SJCRH30 (cell line): Measurements from ENCODE around the gene SIM1. TPM values are rescaled to one million over a fixed set of nuclear protein-coding genes. Genes with fewer than 3 reads are reported as not detected.

ENCODE experiments used
- DNase-seq, 2 experiments: peaks; one replicate each; pipeline ENCODE4 v3.0.0-alpha.2; 2015 to 2020
- H3K27ac ChIP-seq: fragments of 250-450 bp; sonication (Bioruptor Pico); 2 replicates; pipeline ENCODE4 v1.5.1; 2020; ENCODE audit warnings: mild to moderate bottlenecking, moderate library complexity
- H3K27me3 ChIP-seq: fragments of 250-450 bp; sonication (Bioruptor Pico); 2 replicates; pipeline ENCODE4 v1.5.1; 2020; ENCODE audit warnings: mild to moderate bottlenecking, moderate library complexity
- H3K36me3 ChIP-seq: fragments of 250-450 bp; sonication (Bioruptor Pico); 2 replicates; pipeline ENCODE4 v1.5.1; 2020; ENCODE audit warnings: mild to moderate bottlenecking, moderate library complexity
- H3K4me1 ChIP-seq: fragments of 250-450 bp; sonication (Bioruptor Pico); 2 replicates; pipeline ENCODE4 v1.5.1; 2020; ENCODE audit warnings: mild to moderate bottlenecking, moderate library complexity
- H3K4me3 ChIP-seq: fragments of 250-450 bp; sonication (Bioruptor Pico); 2 replicates; pipeline ENCODE4 v1.5.1; 2020; ENCODE audit warnings: mild to moderate bottlenecking, moderate library complexity
- H3K9me3 ChIP-seq: fragments of 250-450 bp; sonication (Bioruptor Pico); replicated peaks from 2 replicates; pipeline ENCODE4 v1.5.1; 2020; ENCODE audit warnings: mild to moderate bottlenecking, moderate library complexity
- total RNA-seq: library from RNA; depleted of rRNA; stranded (reverse); fragments of >200 nt; shearing (Covaris generic); gene quantifications from 2 replicates; pipeline ENCODE4 v1.2.3, GENCODE V29; 2014

The SIM1 gene
- total RNA-seq, 1 experiment from 2014 or later = 1.2 TPM

DNA sequence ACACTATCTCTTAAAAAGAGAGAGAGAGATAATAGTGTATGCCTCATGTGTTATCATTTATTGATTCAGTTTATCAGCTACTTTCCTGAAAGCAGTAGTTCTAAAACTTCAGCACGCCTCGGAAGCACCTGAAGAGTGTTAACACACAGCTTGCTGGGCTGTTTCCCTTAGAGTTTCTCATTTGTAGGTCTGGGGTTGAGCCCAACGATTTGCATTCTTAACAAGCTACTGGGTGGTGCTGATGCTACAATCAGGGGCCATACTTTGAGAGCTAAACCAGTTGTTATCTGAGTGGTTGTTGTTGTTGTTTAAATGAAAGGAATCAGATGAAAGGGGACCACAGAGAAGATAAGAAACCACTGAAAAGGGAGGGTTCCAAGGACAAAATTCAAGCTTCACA lies 32.6 kb downstream of the SIM1 start:
- no peaks in the 10 kb centered on the region for H3K27me3 ChIP-seq
- peaks cover 13% of the 10 kb centered on the region for H3K4me1 ChIP-seq
- no peaks in the 10 kb centered on the region; the same call in 1 of the 2 replicates for H3K36me3 ChIP-seq
- H3K27ac ChIP-seq = no peak overlapping the region
- no peak for DNase-seq
- H3K4me3 ChIP-seq = no peak overlapping the region
- no peaks in the 10 kb centered on the region; the same call in 1 of the 2 replicates for H3K9me3 ChIP-seq

DNA sequence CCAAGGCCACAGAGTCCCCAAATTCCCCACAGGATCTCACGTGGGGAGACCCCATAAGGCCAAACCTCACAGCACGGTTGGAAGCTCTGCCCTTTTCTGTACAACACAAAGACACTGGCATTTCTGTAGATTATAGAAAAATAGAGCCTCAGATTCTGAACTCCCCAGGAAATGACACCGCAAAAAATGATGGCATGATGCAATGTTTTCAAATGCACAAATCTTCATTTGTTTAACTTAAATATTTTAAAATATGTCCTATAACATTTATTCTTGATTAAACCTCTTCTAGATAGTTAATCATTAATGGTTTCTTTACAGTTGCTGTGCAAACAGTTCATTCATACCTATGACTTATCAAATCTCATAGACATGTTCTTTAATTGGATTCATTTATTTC lies 33.8 kb downstream of the SIM1 start:
- no peak overlapping the region for H3K4me3 ChIP-seq
- H3K27ac ChIP-seq = no peak overlapping the region
- H3K9me3 ChIP-seq = no peaks in the 10 kb centered on the region; the same call in 1 of the 2 replicates
- H3K27me3 ChIP-seq = no peaks in the 10 kb centered on the region
- H3K4me1 ChIP-seq = peaks cover 21% of the 10 kb centered on the region
- no peaks in the 10 kb centered on the region; the same call in 1 of the 2 replicates for H3K36me3 ChIP-seq
- DNase-seq = no peak

DNA sequence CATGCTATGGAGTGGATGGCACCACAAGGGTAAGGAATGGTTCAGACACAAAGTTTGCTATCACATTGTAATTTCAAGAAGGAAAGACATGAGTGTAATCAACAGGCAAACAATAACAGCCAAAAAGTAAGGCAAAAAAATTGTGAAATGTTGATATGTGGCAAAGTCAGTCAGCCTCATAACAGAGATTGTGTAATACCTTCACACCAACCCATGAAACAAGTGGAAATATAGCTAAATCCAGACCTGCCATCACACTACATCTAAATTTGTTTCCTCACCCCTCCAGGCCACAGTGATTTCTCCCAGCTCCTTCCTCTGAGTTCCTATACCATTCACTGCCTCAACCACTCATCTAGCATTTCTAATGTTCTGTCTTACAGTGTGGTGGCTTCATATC lies 37.3 kb downstream of the SIM1 start:
- no peaks in the 10 kb centered on the region for H3K27me3 ChIP-seq
- H3K9me3 ChIP-seq = no peaks in the 10 kb centered on the region
- peak overlapping the region; percentile 51 for H3K4me3 ChIP-seq
- no peaks in the 10 kb centered on the region for H3K36me3 ChIP-seq
- DNase-seq = peak in 1 of 2 experiments; percentile 41
- H3K27ac ChIP-seq = peak overlapping the region; percentile 82
- H3K4me1 ChIP-seq = peaks cover 25% of the 10 kb centered on the region

- peak; percentile 56 to 82 for DNase-seq
- Histone ChIP-seq H3K4me1 (peaks cover 26% of the 10 kb centered on the region), H3K36me3 (no peaks in the 10 kb centered on the region), H3K27me3 (no peaks in the 10 kb centered on the region), H3K27ac (peak overlapping the region; percentile 82), H3K4me3 (peak overlapping the region; percentile 51), H3K9me3 (no peaks in the 10 kb centered on the region)
Measured at GRCh38 chr6:100426744-100427338, 37.9 kb downstream of the SIM1 start.

- H3K4me3 ChIP-seq = peak overlapping the region; percentile 51
- peak; percentile 50 to 56 for DNase-seq
Measured at GRCh38 chr6:100426241-100426640, 38.5 kb downstream of the SIM1 start.

GRCh38 chr6:100420711-100421110 lies 44.0 kb downstream of the SIM1 start:
- no peaks in the 10 kb centered on the region for H3K36me3 ChIP-seq
- no peak overlapping the region for H3K4me3 ChIP-seq
- H3K27ac ChIP-seq = no peak overlapping the region
- H3K4me1 ChIP-seq = peaks cover 2% of the 10 kb centered on the region; the same call in 1 of the 2 replicates
- no peak for DNase-seq
- no peaks in the 10 kb centered on the region for H3K9me3 ChIP-seq
- no peaks in the 10 kb centered on the region for H3K27me3 ChIP-seq

More at GRCh38 chr6:100426241-100426640, 38.5 kb downstream of the SIM1 start:
- Histone ChIP-seq H3K27me3 (no peaks in the 10 kb centered on the region), H3K9me3 (no peaks in the 10 kb centered on the region), H3K4me1 (peaks cover 26% of the 10 kb centered on the region), H3K27ac (peak overlapping the region; percentile 82), H3K36me3 (no peaks in the 10 kb centered on the region)

DNA sequence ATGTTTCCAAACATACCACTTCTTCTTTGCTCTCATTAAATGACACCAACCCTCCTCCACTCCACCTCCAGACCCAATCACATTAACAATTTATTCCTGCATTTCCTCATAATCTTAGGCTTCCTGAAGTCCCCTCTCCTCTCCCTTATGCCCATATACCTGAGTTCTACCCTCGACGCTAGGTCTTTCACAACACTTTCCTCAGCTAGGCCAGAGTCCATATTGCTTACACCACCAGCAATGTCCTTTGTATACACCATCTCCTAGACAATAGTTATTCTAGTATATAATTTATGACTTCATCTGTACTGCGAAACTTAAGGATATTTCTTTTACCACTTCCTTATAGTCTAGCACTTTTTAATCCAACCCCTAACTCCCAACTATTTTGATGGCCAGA lies 47.7 kb downstream of the SIM1 start:
- Histone ChIP-seq H3K36me3 (no peaks in the 10 kb centered on the region), H3K27me3 (no peaks in the 10 kb centered on the region), H3K4me1 (no peaks in the 10 kb centered on the region), H3K27ac (no peak overlapping the region), H3K4me3 (no peak overlapping the region), H3K9me3 (no peaks in the 10 kb centered on the region)
- DNase-seq = no peak

- Histone ChIP-seq H3K4me3 (no peak overlapping the region), H3K9me3 (no peaks in the 10 kb centered on the region), H3K27ac (no peak overlapping the region), H3K27me3 (no peaks in the 10 kb centered on the region), H3K4me1 (no peaks in the 10 kb centered on the region), H3K36me3 (no peaks in the 10 kb centered on the region)
- no peak for DNase-seq
Measured at GRCh38 chr6:100415768-100416167, 49.0 kb downstream of the SIM1 start.

- no peak for DNase-seq
- Histone ChIP-seq H3K4me3 (no peak overlapping the region), H3K4me1 (no peaks in the 10 kb centered on the region), H3K27me3 (no peaks in the 10 kb centered on the region), H3K36me3 (no peaks in the 10 kb centered on the region), H3K27ac (no peak overlapping the region), H3K9me3 (no peaks in the 10 kb centered on the region)
Measured at GRCh38 chr6:100412872-100413271, 51.8 kb downstream of the SIM1 start.

DNA sequence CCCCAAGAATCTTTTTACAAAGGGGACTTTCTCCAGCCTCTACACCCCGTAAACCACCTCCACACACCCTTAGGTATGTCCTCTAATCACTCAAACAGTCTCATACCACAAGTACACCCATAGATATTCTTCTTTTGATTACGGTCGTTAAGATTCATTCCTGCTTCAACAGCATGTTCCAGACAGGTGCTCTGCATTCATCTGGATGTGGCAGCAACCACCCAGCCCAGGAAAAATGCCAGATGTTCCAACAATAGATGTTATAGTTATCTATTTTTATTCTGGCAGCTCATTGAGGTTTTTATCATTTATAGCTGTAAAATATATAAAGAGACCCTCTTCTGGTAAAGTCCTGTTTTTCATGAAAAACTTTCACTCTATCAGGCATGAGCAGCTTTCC lies 60.7 kb downstream of the SIM1 start:
- no peak for DNase-seq
- H3K36me3 ChIP-seq = no peaks in the 10 kb centered on the region
- no peak overlapping the region for H3K27ac ChIP-seq
- no peaks in the 10 kb centered on the region for H3K9me3 ChIP-seq
- H3K4me3 ChIP-seq = no peak overlapping the region
- H3K27me3 ChIP-seq = no peaks in the 10 kb centered on the region
- H3K4me1 ChIP-seq = no peaks in the 10 kb centered on the region

- Histone ChIP-seq H3K4me3 (no peak overlapping the region), H3K4me1 (0 out of 2 replicates have a peak, but pooled peaks cover 6% of the 10 kb centered on the region), H3K9me3 (no peaks in the 10 kb centered on the region), H3K27me3 (no peaks in the 10 kb centered on the region), H3K27ac (no peak overlapping the region), H3K36me3 (no peaks in the 10 kb centered on the region)
- DNase-seq = no peak
Measured at GRCh38 chr6:100393493-100393892, 71.2 kb downstream of the SIM1 start.

DNA sequence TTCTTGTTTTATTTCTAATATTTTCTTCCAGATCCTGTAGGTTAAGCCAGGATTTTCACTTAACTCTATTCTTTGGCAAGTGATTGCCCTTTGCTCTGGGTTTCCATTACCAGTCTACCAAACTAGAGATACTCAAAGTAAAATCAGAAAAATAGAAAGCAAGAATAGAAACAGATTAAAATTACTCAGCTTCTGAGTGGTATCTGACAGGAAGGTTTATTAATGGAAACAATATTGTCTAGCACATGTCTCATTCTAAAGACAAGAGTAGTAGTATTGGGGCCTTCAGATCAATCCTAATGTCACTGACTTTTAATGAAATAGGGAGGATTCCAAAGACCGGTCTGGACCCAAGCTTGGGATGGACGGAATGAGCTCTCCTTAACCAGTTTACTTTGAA lies 72.3 kb downstream of the SIM1 start:
- Histone ChIP-seq H3K4me3 (no peak overlapping the region), H3K27ac (no peak overlapping the region), H3K27me3 (no peaks in the 10 kb centered on the region), H3K4me1 (0 out of 2 replicates have a peak, but pooled peaks cover 6% of the 10 kb centered on the region), H3K36me3 (no peaks in the 10 kb centered on the region), H3K9me3 (no peaks in the 10 kb centered on the region)
- DNase-seq = no peak

DNA sequence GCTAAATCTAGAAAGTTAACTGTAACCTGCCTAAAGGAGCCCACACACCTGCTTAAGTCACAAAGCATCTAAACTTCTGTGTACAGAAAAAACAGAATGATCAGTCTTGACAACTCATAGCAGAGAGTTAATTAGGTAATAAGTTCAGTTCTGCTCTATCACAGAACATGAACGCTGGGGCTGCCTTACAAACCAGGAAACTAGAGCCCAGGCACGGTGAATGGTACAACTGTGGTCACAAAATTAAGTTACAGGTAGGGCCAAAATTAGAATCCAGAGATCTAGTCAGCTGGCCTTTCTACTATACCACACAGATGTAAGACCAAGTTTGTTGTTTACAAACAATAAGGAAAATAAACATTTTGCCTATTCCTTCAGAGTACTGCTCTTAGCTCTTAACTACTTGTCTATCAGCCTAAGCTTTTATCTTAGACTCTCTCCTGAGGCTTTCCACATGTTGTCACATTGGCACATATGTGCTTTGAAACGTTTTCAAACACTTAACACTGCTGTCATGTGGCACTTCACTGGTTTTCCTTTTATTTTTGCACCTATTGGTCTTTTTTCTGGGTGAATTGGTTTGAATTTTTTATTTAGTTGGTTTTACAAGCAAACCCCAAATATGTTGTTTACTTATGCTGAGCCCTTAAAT lies 75.7 kb downstream of the SIM1 start:
- Histone ChIP-seq H3K27ac (no peak overlapping the region), H3K27me3 (no peaks in the 10 kb centered on the region), H3K4me1 (0 out of 2 replicates have a peak, but pooled peaks cover 6% of the 10 kb centered on the region), H3K9me3 (no peaks in the 10 kb centered on the region; the same call in 1 of the 2 replicates), H3K36me3 (no peaks in the 10 kb centered on the region), H3K4me3 (no peak overlapping the region)
- DNase-seq = no peak

GRCh38 chr6:100382767-100383195 lies 81.9 kb downstream of the SIM1 start:
- DNase-seq = peak; percentile 28 to 67

DNA sequence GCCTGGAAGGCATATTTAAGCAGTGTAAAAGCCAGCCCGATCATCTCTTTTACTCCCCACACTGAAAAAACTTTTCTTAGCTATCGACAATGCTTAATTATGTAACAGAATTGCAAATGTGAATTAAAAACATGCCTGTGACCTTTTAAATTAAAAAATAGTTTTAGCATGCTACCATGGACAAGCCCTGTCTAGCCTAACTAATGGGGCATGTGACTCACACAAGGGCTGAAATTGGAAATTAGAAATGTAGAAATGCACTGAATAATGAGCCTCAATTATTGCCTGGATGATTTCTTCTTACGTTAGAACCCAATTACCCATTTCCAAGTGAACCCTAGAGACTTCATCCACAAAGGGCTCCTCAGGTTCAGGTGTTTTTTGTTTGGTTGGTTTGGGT lies 82.7 kb downstream of the SIM1 start:
- no peak for DNase-seq
- Histone ChIP-seq H3K4me3 (no peak overlapping the region), H3K27ac (no peak overlapping the region), H3K4me1 (peaks cover 9% of the 10 kb centered on the region; the same call in 1 of the 2 replicates), H3K9me3 (no peaks in the 10 kb centered on the region; the same call in 1 of the 2 replicates), H3K27me3 (no peaks in the 10 kb centered on the region), H3K36me3 (no peaks in the 10 kb centered on the region)

More at GRCh38 chr6:100382767-100383195, 81.9 kb downstream of the SIM1 start:
- H3K4me1 ChIP-seq = peaks cover 9% of the 10 kb centered on the region; the same call in 1 of the 2 replicates
- H3K27me3 ChIP-seq = no peaks in the 10 kb centered on the region
- H3K36me3 ChIP-seq = no peaks in the 10 kb centered on the region
- H3K4me3 ChIP-seq = no peak overlapping the region
- H3K27ac ChIP-seq = no peak overlapping the region
- H3K9me3 ChIP-seq = no peaks in the 10 kb centered on the region; the same call in 1 of the 2 replicates
